OCI-LY7 (cell line): ENCODE measurements around the gene PTPRE.

Experiments used
- EZH2phosphoT487 ChIP-seq: fragments of 200-600 bp; sonication (generic); IDR thresholded peaks from 2 replicates; pipeline ENCODE4 v1.6.1; 2018; ENCODE audit warnings: low read depth, borderline replicate concordance, mild to moderate bottlenecking, mixed run types, antibody characterized with exemption, low read length, moderate library complexity, mixed read lengths
- TF ChIP-seq, protein P1 (sequence below): fragments of 200-600 bp; sonication (generic); conservative IDR thresholded peaks from 2 replicates; pipeline ENCODE4 v1.5.1; 2014; ENCODE audit warnings: mild to moderate bottlenecking, antibody characterized with exemption, low read length, moderate library complexity, mixed read lengths

DNA sequence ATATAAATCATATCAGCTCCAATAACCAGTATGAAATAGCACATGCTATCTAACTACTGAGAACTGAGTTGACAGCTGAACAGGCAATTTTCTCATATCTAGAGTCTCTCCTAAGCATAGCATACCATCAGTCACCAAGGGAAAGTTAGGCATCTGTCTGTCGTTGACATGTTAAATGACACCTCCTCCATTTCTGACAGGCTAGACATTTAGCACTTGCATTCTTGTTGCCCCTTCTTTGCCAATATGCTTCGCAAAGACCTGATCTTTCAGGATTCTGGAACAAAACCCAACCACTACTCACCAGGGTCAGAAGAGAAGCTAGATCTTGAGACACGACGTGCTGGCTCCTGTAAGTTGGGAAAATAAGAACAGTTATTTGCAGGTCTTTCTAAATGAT is 209.3 kb downstream of the PTPRE start:
- TF ChIP-seq, protein P1, sequence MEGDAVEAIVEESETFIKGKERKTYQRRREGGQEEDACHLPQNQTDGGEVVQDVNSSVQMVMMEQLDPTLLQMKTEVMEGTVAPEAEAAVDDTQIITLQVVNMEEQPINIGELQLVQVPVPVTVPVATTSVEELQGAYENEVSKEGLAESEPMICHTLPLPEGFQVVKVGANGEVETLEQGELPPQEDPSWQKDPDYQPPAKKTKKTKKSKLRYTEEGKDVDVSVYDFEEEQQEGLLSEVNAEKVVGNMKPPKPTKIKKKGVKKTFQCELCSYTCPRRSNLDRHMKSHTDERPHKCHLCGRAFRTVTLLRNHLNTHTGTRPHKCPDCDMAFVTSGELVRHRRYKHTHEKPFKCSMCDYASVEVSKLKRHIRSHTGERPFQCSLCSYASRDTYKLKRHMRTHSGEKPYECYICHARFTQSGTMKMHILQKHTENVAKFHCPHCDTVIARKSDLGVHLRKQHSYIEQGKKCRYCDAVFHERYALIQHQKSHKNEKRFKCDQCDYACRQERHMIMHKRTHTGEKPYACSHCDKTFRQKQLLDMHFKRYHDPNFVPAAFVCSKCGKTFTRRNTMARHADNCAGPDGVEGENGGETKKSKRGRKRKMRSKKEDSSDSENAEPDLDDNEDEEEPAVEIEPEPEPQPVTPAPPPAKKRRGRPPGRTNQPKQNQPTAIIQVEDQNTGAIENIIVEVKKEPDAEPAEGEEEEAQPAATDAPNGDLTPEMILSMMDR = no peak
- TF ChIP-seq EZH2phosphoT487 = no peak
